Activated naive CD4-positive, alpha-beta T cell treated with anti-CD3 and anti-CD28 coated beads, Interleukin-2, amount 50 U/mL, for 72 hours (primary cell): ENCODE data around the gene GTF3C5. TPM values are rescaled to one million over a fixed set of nuclear protein-coding genes. Genes with fewer than 3 reads are reported as not detected.
A peak's percentile ranks its signal among the peaks of the same experiment; 100 is the strongest.

Experiments used
- ATAC-seq, 2 donors: fragments of 150-1000 bp; cut with Tn5 transposase; 2 replicates each; pipeline ENCODE4 v1.10.0; 2021; ENCODE audit warnings: mild to moderate bottlenecking in 2 of 2, moderate library complexity in 2 of 2
- DNase-seq, 2 donors: peaks; one replicate each; pipeline ENCODE4 v3.0.0; 2021 to 2022; ENCODE audit warnings: low spot score in 2 of 2
- H3K27ac Mint-ChIP-seq, 2 donors: one replicate each; pipeline ENCODE4 v1.8.0; 2022; ENCODE audit warnings: mild to moderate bottlenecking in 2 of 2, mixed read lengths in 2 of 2
- H3K36me3 Mint-ChIP-seq, 2 donors: one replicate each; pipeline ENCODE4 v1.8.0; 2022; ENCODE audit warnings: mixed read lengths in 2 of 2
- H3K9me3 Mint-ChIP-seq, 2 donors: one replicate each; pipeline ENCODE4 v1.8.0; 2022; ENCODE audit warnings: mixed read lengths in 2 of 2
- total RNA-seq, 2 donors: library from RNA; stranded (reverse); gene quantifications; one replicate each; pipeline ENCODE4 v1.2.3, GENCODE V29; 2022

The GTF3C5 gene
- total RNA-seq, 2 donors from 2014 or later = 104 to 194 TPM

GRCh38 chr9:133100506-133101355 is 69.9 kb downstream of the GTF3C5 start:
- Mint-ChIP-seq H3K36me3 (peaks cover 37 to 48% of the 10 kb centered on the region in 2 donors), H3K27ac (peak overlapping the region; percentile 4 to 91)
- peak in 1 of 2 donors; percentile 35 for DNase-seq

GRCh38 chr9:133101356-133102189 is 70.8 kb downstream of the GTF3C5 start:
- no peak for DNase-seq
- ATAC-seq = no peak

More at GRCh38 chr9:133100506-133101355, 69.9 kb downstream of the GTF3C5 start:
- ATAC-seq = no peak
- peaks cover 8 to 9% of the 10 kb centered on the region in 2 donors for H3K9me3 Mint-ChIP-seq

GRCh38 chr9:133102190-133103021 is 71.6 kb downstream of the GTF3C5 start:
- DNase-seq = peak in 1 of 2 donors; percentile 53
- H3K36me3 Mint-ChIP-seq = peaks cover 28 to 40% of the 10 kb centered on the region in 2 donors
- H3K9me3 Mint-ChIP-seq = no peaks in the 10 kb centered on the region
- H3K27ac Mint-ChIP-seq = peak overlapping the region in 1 of 2 donors; percentile 69
- ATAC-seq = no peak

More at GRCh38 chr9:133101356-133102189, 70.8 kb downstream of the GTF3C5 start:
- H3K27ac Mint-ChIP-seq = peak overlapping the region; percentile 4 to 91
- H3K9me3 Mint-ChIP-seq = peaks cover under 1 to 1% of the 10 kb centered on the region in 2 donors
- H3K36me3 Mint-ChIP-seq = peaks cover 30 to 43% of the 10 kb centered on the region in 2 donors

GRCh38 chr9:133103183-133103986 is 72.6 kb downstream of the GTF3C5 start:
- Mint-ChIP-seq H3K9me3 (no peaks in the 10 kb centered on the region), H3K27ac (peak overlapping the region; percentile 44 to 69), H3K36me3 (peaks cover 21 to 30% of the 10 kb centered on the region in 2 donors)
- DNase-seq (peak; percentile 63 to 68), ATAC-seq (peak; percentile 33 to 69)

- H3K27ac Mint-ChIP-seq = no peak overlapping the region
- H3K9me3 Mint-ChIP-seq = no peaks in the 10 kb centered on the region
- ATAC-seq = no peak
- DNase-seq = peak in 1 of 2 donors; percentile 43
- H3K36me3 Mint-ChIP-seq = peaks cover 15 to 24% of the 10 kb centered on the region in 2 donors
These were observed 73.2 kb downstream of the GTF3C5 start for GRCh38 chr9:133103987-133104505.

GRCh38 chr9:133104718-133105460 is 74.1 kb downstream of the GTF3C5 start:
- ATAC-seq (no peak), DNase-seq (peak in 1 of 2 donors; percentile 23)
- peak overlapping the region; percentile 29 to 51 for H3K27ac Mint-ChIP-seq
- H3K36me3 Mint-ChIP-seq = peaks cover 18 to 25% of the 10 kb centered on the region in 2 donors
- no peaks in the 10 kb centered on the region for H3K9me3 Mint-ChIP-seq

- peaks cover 20% of the 10 kb centered on the region in 2 donors for H3K36me3 Mint-ChIP-seq
- ATAC-seq (no peak), DNase-seq (no peak)
- H3K9me3 Mint-ChIP-seq = no peaks in the 10 kb centered on the region
- peak overlapping the region in 1 of 2 donors; percentile 51 for H3K27ac Mint-ChIP-seq
These were observed 74.6 kb downstream of the GTF3C5 start for GRCh38 chr9:133105461-133105770.

- ATAC-seq (no peak), DNase-seq (no peak)
- Mint-ChIP-seq H3K27ac (peak overlapping the region; percentile 39 to 94), H3K9me3 (no peaks in the 10 kb centered on the region), H3K36me3 (peaks cover 12 to 14% of the 10 kb centered on the region in 2 donors)
These were observed 75.9 kb downstream of the GTF3C5 start for GRCh38 chr9:133106511-133107244.

GRCh38 chr9:133107245-133107722 is 76.5 kb downstream of the GTF3C5 start:
- no peak for ATAC-seq
- Mint-ChIP-seq H3K27ac (no peak overlapping the region), H3K36me3 (peaks cover 12 to 13% of the 10 kb centered on the region in 2 donors), H3K9me3 (no peaks in the 10 kb centered on the region)
- no peak for DNase-seq

Other genes with a start within 250 kb of the GTF3C5 start
- not detected for gene AK8, start 152.7 kb upstream of the GTF3C5 start, total RNA-seq
- gene SPACA9, start 152.1 kb upstream of the GTF3C5 start, total RNA-seq = 1 to 10 TPM; 1.4 to 2.3 TPM
- gene TSC1, start 86.4 kb upstream of the GTF3C5 start, total RNA-seq = 10 to 100 TPM; 38.7 to 43.8 TPM
- under 1 TPM in 1 of 2 donors, not detected in 1; 0.48 TPM for gene GFI1B, start 52.3 kb upstream of the GTF3C5 start, total RNA-seq
- 1 to 10 TPM; 2.4 to 9.3 TPM for gene CEL, start 31.0 kb downstream of the GTF3C5 start, total RNA-seq
- 10 to 100 TPM; 45.3 to 77.0 TPM for gene RALGDS, start 90.2 kb downstream of the GTF3C5 start, total RNA-seq
- 1 to 10 TPM; 3.1 to 7.3 TPM for gene GBGT1, start 132.9 kb downstream of the GTF3C5 start, total RNA-seq
- not detected for gene OBP2B, start 178.3 kb downstream of the GTF3C5 start, total RNA-seq
- gene ABO, start 244.2 kb downstream of the GTF3C5 start, total RNA-seq = not detected